T-helper 9 cell (primary cell): Measurements from ENCODE around the gene CNTNAP2.
"Not testable (repeated sequence)": the region's sequence is repeated elsewhere in the genome, so short reads cannot be mapped to it uniquely, and the experiment has no call there.

Source experiments
- DNase-seq: peaks from one replicate; pipeline ENCODE4 v3.0.0-alpha.2; 2020

The CNTNAP2 gene

DNA sequence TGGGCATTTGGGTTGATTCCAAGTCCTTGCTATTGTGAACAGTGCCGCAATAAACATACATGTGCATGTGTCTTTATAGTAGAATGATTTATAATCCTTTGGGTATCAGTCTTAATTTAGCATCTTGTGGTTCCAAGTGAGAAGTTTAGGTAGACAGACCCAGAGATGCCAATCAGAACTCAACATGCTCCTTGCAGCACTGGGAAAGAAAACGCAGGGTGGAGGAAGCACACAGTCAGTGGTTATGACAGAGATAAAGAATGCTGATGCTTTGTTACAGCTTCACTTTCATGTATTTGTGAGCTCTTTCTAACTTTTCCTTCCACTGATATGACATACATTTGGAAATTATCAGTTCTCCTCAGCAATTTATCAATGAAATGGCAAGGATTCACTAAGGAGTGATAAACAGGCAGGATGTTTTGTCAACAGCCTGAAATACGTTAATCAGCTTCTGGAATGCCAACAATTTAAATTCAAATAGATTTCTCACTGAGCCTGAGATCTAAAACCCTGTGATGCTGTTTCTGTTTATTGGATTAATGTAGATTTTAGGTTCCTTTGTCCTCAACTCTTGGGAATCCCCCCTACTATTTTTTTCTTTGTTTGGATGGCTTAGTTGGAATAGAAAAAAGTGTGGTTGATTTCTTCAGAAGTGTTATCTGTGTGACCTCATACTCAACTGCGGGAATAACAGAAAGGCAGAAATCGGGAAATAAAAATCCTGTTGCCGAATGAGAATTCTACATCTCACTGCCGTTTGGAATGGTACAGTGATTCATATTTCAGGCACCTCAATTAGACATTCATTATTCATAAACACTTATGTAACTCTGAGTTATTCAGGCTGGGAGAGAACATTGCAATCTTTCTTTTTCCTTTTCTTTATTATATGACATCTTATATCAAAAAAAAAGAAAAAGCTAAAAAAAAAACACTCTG lies 675.0 kb downstream of the CNTNAP2 start:
- no peak for DNase-seq

GRCh38 chr7:146804620-146805019 lies 688.0 kb downstream of the CNTNAP2 start:
- DNase-seq, result no peak

DNA sequence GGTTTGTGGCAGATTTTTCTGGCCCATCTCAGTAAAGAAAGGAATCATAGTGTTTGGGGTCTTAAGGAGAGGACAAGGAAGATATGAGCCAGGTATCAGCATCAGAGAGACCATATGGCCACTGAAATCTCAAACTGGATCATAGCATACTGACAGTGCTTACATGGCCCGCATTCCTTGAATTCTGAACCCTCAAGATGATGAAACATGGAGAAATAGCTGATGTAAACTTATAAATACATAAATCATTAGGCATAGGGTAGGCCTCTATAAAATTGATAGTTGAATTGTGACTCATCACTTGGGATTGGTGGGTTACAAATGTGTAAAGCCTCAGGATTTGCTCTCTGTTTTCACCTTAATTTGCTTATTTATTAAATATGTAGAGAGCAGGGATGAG lies 688.5 kb downstream of the CNTNAP2 start:
- no peak for DNase-seq

- DNase-seq, result no peak
Observed at GRCh38 chr7:146826329-146826728, 709.7 kb downstream of the CNTNAP2 start.

DNA sequence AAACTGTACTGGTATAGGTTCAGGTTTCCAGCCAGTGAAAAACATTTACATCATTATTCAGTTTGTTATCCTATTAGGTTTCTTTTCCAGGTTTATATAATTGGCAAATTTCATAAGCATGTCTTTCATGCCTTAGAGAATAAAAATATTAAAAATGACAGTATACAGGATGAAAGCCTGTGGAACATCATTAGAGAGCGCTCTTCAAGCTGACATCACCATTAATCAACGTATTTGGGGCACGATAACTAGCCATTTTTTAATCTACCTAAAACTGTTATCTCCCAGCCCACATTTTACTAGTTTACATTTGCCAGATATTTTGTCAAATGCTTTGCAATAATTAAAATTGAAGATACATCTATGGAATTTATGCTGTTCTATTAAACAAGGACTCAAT lies 714.1 kb downstream of the CNTNAP2 start:
- no peak for DNase-seq

DNA sequence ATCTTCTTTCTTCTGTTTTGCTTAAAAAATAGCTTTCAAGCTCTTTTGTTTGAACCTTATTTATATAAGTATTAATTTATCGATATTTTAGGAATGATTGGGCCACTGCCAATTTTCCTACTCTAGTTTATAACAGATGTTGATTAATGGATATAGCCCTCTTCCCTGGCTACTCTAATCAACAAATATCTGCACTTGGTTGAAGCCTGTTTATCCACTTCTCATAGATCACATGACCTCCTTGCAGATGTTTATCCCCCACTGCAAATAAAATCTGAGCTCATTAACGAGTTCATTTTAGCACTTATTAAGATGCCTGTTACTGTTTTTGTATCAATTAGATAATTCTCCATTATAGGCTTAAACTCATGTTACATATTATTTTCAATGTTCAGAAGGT lies 715.3 kb downstream of the CNTNAP2 start:
- DNase-seq, result no peak

- no peak for DNase-seq
Observed at GRCh38 chr7:146844405-146844804, 727.8 kb downstream of the CNTNAP2 start.

- no peak for DNase-seq
Observed at GRCh38 chr7:146858690-146859089, 742.1 kb downstream of the CNTNAP2 start.

DNA sequence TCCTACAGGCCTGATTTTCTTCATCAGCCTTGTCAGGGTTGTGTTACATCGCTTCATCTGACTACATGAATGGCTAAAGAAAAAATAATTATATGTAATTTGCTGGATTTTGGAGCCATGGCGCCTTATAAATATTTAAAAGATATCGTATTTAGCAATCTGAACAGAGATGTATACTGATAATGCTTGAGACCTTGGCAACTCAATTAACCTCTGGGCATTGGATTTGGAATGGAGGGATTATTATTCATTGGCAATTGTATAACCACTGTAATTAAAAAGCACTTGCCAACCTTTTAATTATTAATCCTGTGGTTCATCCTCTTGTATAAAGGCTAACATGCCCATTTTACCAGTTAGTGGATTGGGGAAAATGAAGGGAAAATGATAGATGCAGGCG lies 745.1 kb downstream of the CNTNAP2 start:
- no peak for DNase-seq

DNA sequence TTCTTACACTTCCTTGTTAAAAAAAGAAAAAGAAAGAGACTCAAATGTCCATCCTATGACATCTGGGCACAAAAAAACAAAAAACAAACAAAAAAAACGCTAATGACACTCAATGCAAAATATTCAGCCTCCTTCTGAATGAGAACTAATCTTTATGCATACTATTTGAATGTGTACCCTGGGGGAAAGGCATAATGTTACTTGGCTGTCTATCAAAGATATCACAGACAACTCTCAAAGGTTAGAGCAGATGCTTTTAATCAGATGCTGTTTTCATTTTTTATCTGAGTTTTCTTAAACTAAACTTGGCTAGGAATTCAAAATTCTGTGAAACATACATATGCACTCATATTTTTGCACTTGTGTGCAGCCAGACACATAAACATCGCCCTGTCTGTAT lies 745.8 kb downstream of the CNTNAP2 start:
- no peak for DNase-seq

DNA sequence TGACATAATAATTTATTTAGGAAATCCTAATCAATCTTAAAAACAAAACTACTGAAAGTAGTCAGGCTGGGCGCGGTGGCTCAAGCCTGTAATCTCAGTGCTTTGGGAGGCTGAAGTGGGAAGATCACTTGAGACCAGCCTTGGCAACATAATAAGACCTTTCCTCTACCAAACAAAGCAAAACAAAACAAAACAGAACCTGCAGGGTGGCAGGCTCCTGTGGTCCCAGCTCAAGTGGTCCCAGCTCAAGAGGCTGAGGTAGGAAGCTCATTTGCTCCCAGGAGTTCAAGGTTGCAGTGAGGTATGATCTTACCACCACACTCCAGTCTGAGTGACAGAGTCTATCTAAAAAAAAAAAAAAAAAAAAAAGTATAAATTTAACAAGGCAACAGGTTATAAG lies 748.0 kb downstream of the CNTNAP2 start:
- no peak for DNase-seq

- no peak for DNase-seq
Observed at GRCh38 chr7:146865696-146866095, 749.1 kb downstream of the CNTNAP2 start.

DNA sequence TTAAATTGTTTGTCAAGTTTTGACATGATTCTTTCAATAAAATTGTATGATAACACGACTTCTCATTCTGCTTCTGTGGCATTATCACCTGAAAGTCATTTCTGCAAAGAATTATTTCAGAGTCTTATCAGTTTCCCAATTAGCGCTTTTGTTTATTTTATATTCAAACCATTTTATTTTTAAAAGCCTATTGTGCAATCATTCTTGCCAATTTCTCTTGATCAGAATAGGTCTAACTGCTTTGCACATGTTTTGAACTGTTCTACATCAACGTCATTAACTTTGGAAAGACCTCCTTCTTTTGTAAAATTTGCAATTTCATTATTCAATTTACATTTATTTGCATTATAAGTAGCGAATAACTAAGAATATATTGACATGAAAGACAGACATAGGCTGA lies 758.1 kb downstream of the CNTNAP2 start:
- DNase-seq, result no peak

DNA sequence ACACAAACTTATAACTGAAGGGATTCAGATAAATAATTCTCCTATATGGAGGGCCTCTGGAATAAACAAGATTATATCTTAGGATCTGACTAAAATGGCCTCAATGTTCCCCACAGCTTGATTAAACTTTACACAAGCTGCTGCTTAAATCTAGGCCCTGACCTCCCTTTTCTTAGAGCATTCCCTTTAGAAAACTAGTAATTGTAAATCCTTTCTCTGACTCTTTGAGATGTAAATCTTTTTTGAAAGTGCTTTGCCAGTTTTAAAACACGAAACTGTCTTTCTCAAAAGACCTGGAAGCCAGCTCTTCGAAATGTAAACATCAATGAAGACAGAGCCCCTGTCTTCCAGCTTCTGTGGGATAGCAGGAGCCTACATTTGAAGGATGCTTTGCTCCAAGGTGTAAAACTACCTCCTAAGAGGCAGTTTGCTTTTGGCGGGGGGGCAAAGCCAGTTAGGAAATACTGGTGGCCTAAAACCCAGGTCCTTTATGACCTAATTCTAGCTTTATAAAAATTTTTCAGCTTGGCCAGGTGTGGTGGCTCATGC lies 758.7 kb downstream of the CNTNAP2 start:
- no peak for DNase-seq

GRCh38 chr7:146875981-146876380 lies 759.4 kb downstream of the CNTNAP2 start:
- no peak for DNase-seq

- no peak for DNase-seq
Observed at GRCh38 chr7:146876411-146876810, 759.8 kb downstream of the CNTNAP2 start.

GRCh38 chr7:146878901-146879300 lies 762.3 kb downstream of the CNTNAP2 start:
- DNase-seq, result no peak

- no peak for DNase-seq
Observed at GRCh38 chr7:146885231-146885630, 768.6 kb downstream of the CNTNAP2 start.

- no peak for DNase-seq
Observed at GRCh38 chr7:146889806-146890555, 773.4 kb downstream of the CNTNAP2 start.

- DNase-seq, result no peak
Observed at GRCh38 chr7:146892151-146892550, 775.5 kb downstream of the CNTNAP2 start.

DNA sequence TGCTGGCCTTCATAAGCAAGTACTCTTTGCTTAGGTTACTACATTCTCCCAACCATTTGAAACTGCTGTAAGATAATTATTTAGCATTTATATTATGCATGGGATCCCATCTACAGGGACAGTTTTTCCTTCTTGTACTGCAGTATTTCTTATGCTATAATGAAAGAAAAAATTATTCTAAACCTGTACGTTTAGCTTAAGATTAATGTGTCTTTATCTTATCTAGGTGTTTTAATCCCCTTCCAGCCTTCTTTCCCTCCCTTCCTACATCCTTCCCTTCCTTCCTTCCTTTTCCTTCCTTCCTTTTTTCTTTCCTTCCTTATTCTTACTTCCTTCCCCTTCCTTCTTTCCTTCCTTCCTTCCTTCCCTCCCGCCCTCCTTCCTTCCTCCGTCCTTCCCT lies 778.3 kb downstream of the CNTNAP2 start:
- no peak for DNase-seq

- DNase-seq, result no peak
Observed at GRCh38 chr7:146902266-146902665, 785.7 kb downstream of the CNTNAP2 start.

GRCh38 chr7:146902728-146903127 lies 786.1 kb downstream of the CNTNAP2 start:
- no peak for DNase-seq

GRCh38 chr7:146905746-146906145 lies 789.1 kb downstream of the CNTNAP2 start:
- not testable (repeated sequence) for DNase-seq
